Hypothalamus (tissue), 51 donors: ENCODE results near the gene SLC39A1.

Experiments
- DNase-seq, 51 donors: peaks; one replicate each; lab custom pipeline; 2025; lab: John Stamatoyannopoulos, UW

SLC39A1 gene

DNA sequence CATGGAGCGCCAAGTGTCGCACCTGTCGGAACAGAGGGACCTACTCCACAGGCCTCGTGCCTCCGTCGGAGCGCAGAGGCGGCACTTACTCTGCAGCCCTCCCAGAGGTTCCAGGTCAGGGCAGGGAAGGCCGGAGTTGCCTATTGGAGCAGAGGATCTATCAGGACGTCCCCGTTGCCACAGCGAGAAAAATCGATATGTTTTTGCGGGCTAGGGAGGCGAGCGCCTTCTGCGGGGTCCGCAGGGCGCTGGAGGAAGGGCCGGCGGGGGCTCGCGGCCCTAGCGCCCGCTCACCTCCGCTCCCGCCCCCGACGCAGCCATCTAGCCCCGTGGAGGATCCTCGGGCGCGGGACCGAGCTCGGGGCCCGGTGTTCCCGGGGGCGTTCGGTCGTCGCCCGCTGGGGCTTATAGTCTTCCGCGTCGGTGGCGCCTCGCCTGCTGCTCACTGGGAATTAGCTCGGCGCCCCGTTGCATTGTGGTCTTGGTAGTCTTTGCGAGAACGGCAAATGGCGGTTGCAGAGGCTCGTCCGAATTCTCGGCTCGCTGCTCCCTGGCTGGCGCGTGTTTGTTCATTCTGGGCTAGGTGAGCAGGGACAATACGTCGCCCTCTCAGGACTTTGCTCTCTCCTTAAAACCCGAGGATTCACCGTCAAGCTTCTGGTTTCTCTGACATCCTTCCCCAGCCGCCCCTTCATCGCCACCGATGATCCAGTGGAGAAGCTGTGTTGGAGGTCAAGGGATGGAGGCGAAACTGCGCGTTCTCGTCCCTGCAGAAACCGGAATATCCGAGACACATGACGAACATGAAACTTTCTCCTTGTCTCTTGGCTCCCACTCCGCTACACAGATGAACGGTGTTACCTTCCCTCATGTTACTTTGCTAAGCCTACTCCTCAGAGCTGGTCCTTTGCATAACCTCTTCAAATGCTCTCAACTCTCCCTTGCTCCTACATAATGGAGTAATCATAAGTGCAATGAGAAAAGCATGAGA is 14.2 kb upstream of the SLC39A1 start, which contains the start of gene JTB:
TSS of gene JTB (minus strand) at position 425 of the 991 bp plus-strand sequence. CDS start at position 3, 422 bp downstream.
- DNase-seq: peak; percentile 45 to 94 (median 80)

DNA sequence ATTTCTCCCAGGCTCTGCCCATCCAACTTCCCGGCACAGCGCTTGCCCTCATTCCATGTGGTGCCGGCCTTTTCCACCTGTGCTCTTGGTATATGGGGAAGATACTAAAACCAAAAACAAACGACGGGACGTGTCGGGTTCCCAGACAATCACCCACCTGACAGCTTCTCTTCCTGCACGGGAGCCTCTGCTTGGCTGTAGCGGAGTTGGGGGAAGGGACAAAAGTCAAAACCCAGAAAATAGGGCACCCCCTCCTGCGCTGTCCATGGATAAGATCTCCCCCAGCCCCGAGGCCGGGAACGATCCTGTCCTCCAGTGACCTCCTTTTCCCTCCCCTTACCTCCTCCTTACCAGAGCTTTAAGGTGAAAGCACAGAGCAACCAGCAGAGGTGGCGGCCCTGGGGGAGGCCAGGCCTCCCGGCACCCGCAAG is 13.5 kb upstream of the SLC39A1 start:
- DNase-seq: peak in 2 of 51 donors; percentile 6 to 55

DNA sequence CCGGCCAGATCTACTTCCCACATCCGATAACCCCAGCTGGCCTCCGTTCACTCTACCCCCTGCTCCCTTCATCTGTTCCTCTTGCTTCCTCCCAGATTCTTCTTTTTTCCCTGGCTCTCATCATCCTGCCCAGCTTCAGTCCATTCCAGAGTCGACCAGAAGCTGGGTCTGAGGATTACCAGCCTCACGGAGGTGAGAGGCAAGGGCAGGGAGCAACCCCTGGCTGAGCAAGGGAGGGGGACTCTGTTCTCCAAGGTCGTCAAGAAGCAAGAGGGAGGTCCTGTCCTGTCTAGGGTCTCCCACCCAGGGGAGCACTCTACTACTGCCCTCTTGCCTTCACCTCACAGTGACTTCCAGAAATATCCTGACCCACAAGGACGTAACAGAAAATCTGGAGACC is 10.2 kb upstream of the SLC39A1 start:
- no peak for DNase-seq

DNA sequence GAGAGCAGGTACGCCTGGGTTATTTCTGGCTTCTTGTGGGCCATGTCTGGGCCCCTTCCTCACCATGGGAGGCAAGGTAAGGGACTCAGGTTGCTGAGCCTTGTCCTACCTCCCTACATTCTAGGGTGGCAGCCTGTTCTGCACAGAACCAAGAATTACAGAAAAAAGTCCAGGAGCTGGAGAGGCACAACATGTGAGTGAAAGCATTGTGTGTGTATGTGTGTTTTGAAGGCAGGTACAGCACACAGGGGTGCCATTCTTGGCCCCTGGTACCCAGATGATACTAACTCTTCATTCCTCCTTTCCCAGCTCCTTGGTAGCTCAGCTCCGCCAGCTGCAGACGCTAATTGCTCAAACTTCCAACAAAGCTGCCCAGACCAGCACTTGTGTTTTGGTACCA is 9.7 kb upstream of the SLC39A1 start:
- no peak for DNase-seq

DNA sequence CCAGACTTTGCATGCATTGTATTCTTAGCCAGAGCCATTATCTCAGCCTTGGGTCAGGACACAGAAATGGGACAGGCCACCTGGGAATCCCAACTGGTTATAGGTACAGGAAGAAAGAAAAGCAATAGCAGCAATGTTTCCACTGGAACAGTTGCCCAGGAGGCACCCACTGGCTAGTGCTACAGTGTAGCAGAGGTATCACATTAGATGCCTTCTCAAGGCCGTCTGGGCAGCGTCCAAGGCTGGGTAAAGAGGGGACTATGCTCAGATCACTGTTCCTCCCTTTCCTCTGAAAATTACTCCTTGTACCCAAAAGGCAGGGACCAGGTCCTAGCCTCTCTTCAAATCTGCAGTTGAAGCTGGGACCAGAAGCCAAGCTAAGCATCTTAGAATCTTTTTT is 7.0 kb upstream of the SLC39A1 start:
- no peak for DNase-seq

DNA sequence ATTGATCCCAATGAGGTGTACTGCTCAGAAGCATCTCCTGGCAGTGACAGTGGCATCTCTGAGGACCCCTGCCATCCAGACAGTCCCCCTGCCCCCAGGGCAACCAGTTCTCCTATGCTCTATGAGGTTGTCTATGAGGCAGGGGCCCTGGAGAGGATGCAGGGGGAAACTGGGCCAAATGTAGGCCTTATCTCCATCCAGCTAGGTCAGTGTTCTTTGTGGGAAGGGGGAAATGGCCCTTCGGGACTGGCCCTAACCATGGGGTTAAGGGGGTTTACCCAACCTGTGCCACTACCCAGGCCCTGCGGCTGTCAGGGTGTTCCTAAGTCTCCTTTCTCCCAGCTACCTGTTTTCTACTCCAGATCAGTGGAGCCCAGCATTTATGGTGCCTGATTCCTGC is 5.6 kb upstream of the SLC39A1 start:
- no peak for DNase-seq

DNA sequence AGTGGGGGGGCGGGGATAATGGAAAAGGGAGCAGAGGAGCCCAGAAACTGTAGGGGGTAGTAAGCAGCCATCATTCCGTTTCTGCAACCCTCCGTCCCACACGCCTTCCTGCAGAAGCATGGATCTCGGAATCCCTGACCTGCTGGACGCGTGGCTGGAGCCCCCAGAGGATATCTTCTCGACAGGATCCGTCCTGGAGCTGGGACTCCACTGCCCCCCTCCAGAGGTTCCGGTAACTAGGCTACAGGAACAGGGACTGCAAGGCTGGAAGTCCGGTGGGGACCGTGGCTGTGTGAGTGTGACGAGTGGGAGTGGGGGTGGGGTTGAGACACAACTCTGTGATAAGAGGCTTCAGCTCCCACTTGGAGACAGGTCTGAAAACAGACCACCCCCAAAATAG is 5.1 kb upstream of the SLC39A1 start:
- DNase-seq: no peak

DNA sequence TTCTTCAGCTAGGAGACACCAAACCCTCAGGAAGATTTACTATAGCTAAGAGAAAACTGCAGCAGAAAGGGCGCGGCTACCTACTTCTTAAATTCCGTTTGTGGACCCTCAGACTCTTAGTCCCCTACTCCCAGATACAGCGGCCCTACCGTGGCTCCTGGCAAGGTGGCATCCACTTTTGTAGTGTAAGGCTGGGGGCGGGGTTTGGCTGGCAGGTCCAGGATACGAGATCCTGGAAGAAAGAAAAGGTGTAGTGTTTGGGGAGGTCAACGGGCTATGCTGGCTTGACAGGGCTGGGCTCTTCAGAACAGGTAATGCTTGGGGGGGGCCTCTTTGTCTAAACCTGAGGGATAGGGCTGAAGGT is 4.6 kb upstream of the SLC39A1 start:
- peak in 2 of 51 donors; percentile 45 to 73 for DNase-seq

DNA sequence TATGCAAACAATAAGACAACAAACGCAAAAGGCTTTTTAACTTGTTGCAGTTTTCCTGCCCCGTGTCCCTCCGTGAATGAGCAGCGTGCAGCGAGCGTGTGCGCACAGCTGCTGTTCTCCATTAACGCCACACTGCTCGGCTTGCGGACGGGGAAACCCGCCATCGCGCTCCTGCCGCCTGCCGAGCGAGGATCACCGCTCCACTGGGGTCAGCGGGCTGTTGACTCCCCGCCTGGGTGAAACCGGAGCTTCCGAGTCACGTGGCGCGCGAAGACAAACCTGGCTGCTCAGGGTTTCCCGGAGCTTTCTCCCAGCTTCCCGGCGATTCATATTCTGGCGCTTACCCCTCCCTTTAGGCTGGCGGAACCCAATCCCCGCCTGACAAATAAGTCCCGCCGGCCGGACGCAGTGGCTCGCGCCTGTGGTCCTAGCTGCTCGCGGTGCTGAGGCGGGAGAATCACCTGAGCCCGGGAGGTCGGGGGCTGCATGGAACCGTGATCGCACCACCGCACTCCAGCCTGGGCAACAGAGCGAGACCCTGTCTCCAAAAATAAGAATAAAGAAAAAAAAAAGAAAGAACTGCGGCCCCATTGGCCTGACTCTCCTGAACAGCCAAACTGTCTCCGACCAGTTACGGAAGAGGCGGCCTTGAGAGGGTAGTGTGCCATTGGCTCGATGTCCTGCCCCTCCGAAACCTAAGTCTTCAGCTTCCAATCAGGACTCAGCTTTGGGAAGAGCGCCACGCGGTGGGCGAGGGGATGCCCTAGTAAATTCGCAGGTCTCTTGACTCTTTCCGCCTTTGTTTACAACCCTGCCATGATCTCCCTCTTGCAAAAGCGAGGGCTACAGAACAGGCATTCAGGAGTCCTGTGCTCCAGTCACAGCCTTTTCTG is 4.0 kb upstream of the SLC39A1 start, which contains the start of gene CREB3L4:
TSS of gene CREB3L4 (plus strand) at position 796 of the 893 bp plus-strand sequence. CDS start 624 bp downstream, outside the sequence.
- DNase-seq: peak; percentile 57 to 96 (median 87)

DNA sequence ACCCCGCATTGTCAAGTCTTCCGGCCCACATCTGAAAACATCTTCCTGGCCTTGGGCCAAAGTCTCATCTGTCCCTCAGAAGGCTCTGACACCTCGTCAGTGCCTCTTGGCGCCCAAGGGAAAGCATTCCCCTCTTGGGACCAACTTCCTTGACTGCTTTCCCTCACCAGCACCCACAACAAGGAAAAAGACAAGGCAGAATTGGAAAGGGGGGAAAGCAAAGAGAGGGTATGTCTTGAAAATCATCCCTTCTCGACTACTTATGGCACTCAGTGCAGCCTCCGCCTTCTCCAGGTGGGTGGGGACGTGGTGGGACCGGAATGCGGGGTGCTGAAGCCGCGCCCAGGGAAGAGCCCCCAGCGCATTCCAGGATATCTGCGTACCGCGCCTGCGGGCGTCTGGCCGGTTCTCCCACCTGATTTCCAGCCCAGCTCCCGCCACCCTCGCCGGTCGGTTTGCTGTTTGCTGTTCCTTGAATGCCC is 554 bp upstream of the SLC39A1 start:
- DNase-seq: peak in 5 of 51 donors; percentile 32 to 52 (median 38)

DNA sequence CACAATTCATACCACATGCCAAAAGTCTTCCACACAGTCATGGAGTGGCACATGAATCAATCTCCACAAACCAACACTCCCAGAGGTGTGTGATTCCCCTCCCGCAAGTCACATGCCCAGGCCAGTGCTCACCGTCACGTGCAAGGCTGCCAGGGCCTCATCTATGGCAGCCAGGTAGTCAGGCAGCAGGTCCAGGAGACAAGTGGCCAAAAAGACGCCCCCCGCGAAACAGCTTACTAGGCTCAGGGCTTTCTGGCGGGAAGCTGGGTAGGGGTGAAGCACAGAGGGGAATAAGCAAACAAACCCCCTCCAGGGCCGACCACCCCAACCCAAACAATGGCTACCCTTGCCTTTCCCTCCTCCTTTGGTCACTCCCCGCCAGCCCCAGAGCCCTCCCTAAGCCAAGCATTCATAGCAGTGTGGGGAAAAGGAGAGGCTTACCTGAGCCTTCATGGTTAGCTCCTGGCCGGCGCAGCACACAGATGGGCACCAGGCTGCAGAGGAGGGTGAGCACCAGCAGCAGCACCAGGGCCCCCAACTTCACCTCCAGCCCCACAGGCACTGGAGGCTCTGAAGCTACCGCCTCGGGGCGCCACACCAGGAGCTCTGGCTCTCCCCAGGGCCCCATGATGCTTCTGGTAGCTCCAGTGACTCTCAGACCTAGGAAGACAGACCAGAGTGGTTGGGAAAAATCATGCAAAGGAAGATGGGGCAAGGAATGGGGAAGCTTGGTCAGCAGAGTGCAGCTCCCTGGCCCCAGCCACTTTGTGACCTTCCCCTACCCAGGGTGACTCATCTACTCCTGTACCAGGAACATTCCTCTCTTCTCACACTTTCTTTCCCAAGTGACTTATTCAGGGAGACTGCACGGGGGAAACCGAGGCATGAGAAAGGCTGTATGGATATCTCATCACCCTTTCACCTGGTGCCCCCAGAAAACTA is 978 bp downstream of the SLC39A1 start:
- DNase-seq: peak in 4 of 51 donors; percentile 17 to 29 (median 23)

DNA sequence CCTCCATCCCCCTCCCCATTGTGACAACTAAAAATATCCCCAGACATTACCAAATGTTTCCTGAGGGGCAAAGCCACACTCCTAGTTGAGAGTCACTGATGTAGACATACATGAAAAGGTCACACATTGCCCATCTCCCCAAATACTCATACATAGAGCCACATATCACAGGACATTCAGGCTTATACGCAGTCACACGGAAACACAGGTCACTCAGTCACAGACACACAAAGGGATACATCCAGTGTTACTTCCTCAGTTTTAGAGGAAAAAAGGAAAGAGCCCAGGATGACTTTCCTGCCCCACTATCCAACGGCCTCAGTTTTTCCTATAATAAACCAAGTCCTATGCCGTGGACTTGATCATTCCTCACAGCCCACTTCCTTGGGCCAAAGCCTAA is 1.9 kb downstream of the SLC39A1 start:
- no peak for DNase-seq

DNA sequence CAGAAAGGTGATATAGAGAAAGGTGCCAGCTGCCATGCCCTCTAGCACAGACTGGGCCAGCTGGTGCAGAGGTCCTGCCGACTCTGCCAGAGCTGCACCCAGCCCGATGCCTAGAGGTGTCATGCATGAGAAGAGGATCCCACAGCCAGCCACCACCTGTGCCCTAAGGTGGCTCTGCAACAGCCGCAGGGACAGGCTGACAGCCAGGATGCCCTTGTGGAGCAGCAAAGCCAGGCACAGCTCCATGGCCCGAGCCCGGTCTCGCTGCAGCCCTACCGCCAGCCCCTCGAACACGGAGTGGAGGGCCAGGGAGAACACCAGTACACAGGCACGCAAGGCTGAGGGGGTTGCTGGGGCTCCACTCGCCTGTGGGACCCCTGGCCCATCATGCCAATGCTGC is 3.1 kb downstream of the SLC39A1 start:
- no peak for DNase-seq

DNA sequence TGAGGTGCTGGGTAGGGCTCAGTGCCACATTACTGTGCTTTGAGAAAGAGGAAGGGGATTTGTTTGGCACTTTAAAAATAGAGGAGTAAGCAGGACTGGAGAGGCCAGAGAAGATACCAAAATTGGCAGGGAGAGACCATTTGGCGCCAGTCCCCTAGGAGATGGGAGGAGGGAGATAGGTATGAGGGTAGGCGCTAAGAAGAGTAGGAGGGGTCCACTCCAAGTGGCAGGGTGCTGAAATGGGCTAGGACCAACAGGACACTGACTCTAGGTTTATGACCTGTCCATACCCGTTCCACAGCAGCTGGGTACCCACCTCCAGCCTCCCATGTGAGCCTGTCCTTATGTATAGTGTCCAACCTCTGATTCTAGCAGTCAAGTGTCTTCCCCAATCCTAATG is 3.9 kb downstream of the SLC39A1 start:
- DNase-seq: no peak

DNA sequence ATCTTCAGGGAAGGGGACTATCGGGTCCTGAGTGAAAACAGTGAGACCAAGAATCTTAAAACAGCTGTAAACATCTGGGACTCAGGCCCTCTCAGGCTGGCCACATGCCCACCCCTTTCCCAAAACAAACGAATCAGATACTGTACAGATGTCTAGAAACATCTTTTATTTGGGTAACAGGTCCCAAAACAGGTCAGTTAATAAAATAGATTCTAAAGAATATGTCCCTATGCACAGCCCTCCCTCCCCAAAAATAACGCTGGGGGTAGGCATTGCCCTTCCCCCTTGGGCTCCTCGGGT is 4.4 kb downstream of the SLC39A1 start:
- no peak for DNase-seq

DNA sequence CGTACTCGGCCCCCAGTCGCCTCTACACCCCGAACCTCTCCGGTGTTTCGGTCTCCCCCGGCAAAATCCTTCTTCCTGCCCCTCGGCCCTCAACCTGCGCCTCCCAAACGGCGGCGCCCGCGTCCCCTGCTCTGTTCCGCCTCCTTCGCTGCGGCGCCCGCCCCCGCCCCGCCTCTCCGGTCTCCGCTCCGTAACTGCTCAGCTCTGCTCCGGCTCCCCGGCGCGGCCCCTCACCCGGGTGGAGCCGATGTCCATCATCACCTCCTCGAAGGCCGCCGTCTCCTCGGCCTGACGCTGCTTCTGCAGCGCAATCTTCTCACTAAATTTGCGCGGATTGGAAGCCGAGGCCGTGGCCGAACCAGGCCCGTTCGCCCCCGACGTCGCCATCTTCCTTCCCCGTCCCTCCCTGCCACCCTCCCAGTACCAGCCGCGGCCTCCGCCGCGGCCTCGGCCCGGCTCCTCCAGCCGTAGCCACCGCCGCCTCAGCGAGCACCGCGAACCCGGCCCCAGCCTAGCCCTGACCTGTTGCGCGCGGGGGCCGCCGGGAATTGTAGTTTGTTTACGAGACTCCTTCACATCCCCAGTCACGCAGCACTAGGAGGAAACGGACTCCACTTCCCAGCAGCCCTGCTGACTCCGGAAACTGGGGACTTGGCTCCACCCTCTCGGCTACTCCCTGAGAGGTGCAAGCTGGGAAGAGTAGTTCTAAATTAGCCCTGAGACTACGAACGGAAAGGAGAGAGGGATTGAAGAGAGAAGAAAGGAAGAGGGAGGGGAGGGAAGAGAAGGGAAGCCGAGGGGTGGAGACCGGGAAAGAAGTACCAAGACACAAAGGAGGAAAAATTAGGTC is 5.0 kb downstream of the SLC39A1 start, which contains the start of gene CRTC2:
TSS of gene CRTC2 (minus strand) at position 502 of the 850 bp plus-strand sequence. CDS start at position 387, 115 bp downstream.
- peak; percentile 66 to 99 (median 97) for DNase-seq

DNA sequence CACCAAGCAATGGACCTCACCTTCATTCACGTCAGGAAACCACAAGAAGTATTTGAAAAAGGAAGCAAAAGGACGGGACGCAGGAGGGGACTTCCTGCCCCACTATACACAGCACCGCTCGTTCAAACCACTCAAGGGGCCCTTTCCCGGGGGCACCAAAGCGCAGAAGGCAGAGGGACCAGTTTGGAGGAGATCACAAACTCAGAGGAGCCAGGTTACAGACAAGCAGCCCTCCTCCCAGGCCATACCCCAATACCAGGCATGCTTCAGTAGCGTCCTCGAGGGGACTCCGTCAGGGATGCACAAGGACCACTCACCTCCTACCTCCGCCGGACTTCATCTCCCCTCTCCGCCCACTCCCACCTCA is 5.6 kb downstream of the SLC39A1 start:
- peak in 3 of 51 donors; percentile 48 to 71 (median 63) for DNase-seq

DNA sequence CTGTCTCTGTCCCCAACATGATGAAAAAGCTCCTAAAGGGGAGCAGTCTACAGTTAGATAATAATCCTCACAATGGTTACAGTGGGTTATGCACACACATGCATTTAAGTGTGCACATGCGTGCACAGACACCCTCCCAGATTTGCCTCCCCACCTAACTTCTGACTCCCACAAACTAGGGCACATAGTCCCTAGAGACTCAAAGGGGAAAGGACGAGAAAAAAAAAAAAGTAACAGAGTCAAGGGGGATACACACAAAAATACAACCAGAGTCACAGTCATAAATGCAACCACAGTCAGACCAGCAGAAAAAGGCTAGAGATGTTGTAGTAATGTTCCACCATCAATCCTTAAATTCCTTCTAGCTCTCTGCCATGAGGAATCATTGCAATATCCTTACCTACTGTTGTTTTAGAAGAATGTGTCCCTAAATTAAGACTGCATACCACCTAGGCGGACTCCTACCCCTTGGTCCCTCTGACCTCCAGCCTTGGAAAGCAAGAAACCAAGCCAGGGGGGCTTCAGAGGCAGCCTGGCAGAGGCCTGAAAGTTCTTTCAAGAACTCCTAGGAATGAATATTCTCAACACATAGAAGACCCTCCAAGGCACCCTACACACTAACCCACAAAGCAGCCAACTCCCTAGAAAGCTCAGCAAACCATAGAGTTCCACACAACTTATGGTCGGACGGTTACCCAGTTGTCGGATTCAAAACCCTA is 6.2 kb downstream of the SLC39A1 start:
- no peak for DNase-seq
